ENCODE measurements around the gene FXN.

GRCh38 chr9:69028754-69029153 is 6.8 kb upstream of the FXN start:
- TF ChIP-seq POLR2A (IDR thresholded peaks at IDR 0.05) (no peak), CTCF (IDR thresholded peaks at IDR 0.05) (no peak), POLR2AphosphoS5 (IDR thresholded peaks at IDR 0.05) (no peak)
